GM23248 (cell line): ENCODE results near the gene COX7A2L. TPM values are rescaled to one million over a fixed set of nuclear protein-coding genes. Genes with fewer than 3 reads are reported as not detected.
"Not testable (repeated sequence)": the region's sequence is repeated elsewhere in the genome, so short reads cannot be mapped to it uniquely, and the experiment has no call there.

Experiments
- DNase-seq: peaks from one replicate; pipeline ENCODE4 v3.0.0-alpha.2; 2015
- H2AFZ ChIP-seq: fragments of 200-600 bp; sonication (generic); 2 replicates; pipeline ENCODE4 v1.6.1; 2016; ENCODE audit warnings: antibody characterized with exemption
- H3F3A ChIP-seq: fragments of 200-600 bp; sonication (generic); 2 replicates; pipeline ENCODE4 v1.6.1; 2016; ENCODE audit warnings: mild to moderate bottlenecking, antibody characterized with exemption, mixed run types; ENCODE audit not compliant: insufficient read depth
- H3K27ac ChIP-seq: fragments of 200-600 bp; sonication (generic); 2 replicates; pipeline ENCODE4 v1.5.1; 2016; ENCODE audit warnings: mild to moderate bottlenecking
- H3K27me3 ChIP-seq: fragments of 200-600 bp; sonication (generic); replicated peaks from 2 replicates; pipeline ENCODE4 v1.6.1; 2016; ENCODE audit warnings: mild to moderate bottlenecking; ENCODE audit not compliant: insufficient read depth
- H3K36me3 ChIP-seq: fragments of 200-600 bp; sonication (generic); 2 replicates; pipeline ENCODE4 v1.6.1; 2016; ENCODE audit warnings: low read depth, mild to moderate bottlenecking
- H3K4me1 ChIP-seq: fragments of 200-600 bp; sonication (generic); 2 replicates; pipeline ENCODE4 v1.6.1; 2016; ENCODE audit warnings: mild to moderate bottlenecking; ENCODE audit not compliant: insufficient read depth
- H3K4me2 ChIP-seq: fragments of 200-600 bp; sonication (generic); one replicate; pipeline ENCODE4 v1.6.1; 2016; ENCODE audit warnings: mild to moderate bottlenecking; ENCODE audit not compliant: unreplicated experiment
- H3K4me3 ChIP-seq: fragments of 200-600 bp; sonication (generic); 2 replicates; pipeline ENCODE4 v1.5.1; 2016; ENCODE audit warnings: mild to moderate bottlenecking
- H3K79me2 ChIP-seq: fragments of 200-600 bp; sonication (generic); 2 replicates; pipeline ENCODE4 v1.6.1; 2016; ENCODE audit warnings: mild to moderate bottlenecking; ENCODE audit not compliant: insufficient read depth
- H3K9ac ChIP-seq: fragments of 200-600 bp; sonication (generic); 2 replicates; pipeline ENCODE4 v1.6.1; 2016; ENCODE audit warnings: mild to moderate bottlenecking
- H3K9me2 ChIP-seq: fragments of 200-600 bp; sonication (generic); 2 replicates; pipeline ENCODE4 v1.6.1; 2016; ENCODE audit warnings: mixed run types, mild to moderate bottlenecking, moderate library complexity; ENCODE audit not compliant: insufficient read depth
- H3K9me3 ChIP-seq: fragments of 200-600 bp; sonication (generic); one replicate; pipeline ENCODE4 v1.6.1; 2017; ENCODE audit warnings: low read depth
- H4K20me1 ChIP-seq: fragments of 200-600 bp; sonication (generic); 2 replicates; pipeline ENCODE4 v1.6.0; 2016; ENCODE audit not compliant: insufficient read depth
- EZH2 ChIP-seq: fragments of 200-600 bp; sonication (generic); IDR thresholded peaks from 2 replicates; pipeline ENCODE4 v1.6.1; 2018; ENCODE audit warnings: antibody characterized with exemption, mild to moderate bottlenecking; ENCODE audit not compliant: insufficient read depth, poor library complexity, severe bottlenecking
- EZH2phosphoT487 ChIP-seq: fragments of 200-600 bp; sonication (generic); IDR thresholded peaks from 2 replicates; pipeline ENCODE4 v1.6.1; 2018; ENCODE audit warnings: antibody characterized with exemption, moderate library complexity, mild to moderate bottlenecking, low read depth; ENCODE audit not compliant: insufficient read depth
- WGBS, 2 experiments: methylation state at CpG; one replicate each; pipeline ENCODE4 v1.1.6; 2015 to 2017; ENCODE audit warnings: low lambda C conversion rate in 2 of 2, low coverage in 1 of 2; ENCODE audit errors: missing lambda C conversion rate in 2 of 2; 5-methylcytosine and 5-hydroxymethylcytosine counted together
- in situ Hi-C: fragments of 300-500 bp; cut with MboI; formaldehyde crosslinking; loops from 2 replicates; pipeline ENCODE4 v1.15.0; 2020
- polyA plus RNA-seq: library from polyadenylated mRNA; unstranded; fragments of >200 nt; fragmentation: Nextera tagmentation; extraction: Ambion mirVana; gene quantifications from 2 replicates; pipeline ENCODE4 v1.2.1, GENCODE V29; 2016
- total RNA-seq: library from RNA; depleted of rRNA; stranded (reverse); fragments of >200 nt; shearing (Covaris generic); gene quantifications from 2 replicates; pipeline ENCODE4 v1.2.3, GENCODE V29; 2014

COX7A2L gene
- total and polyA plus RNA-seq, 2 experiments from 2014 or later: 166 to 202 TPM

DNA sequence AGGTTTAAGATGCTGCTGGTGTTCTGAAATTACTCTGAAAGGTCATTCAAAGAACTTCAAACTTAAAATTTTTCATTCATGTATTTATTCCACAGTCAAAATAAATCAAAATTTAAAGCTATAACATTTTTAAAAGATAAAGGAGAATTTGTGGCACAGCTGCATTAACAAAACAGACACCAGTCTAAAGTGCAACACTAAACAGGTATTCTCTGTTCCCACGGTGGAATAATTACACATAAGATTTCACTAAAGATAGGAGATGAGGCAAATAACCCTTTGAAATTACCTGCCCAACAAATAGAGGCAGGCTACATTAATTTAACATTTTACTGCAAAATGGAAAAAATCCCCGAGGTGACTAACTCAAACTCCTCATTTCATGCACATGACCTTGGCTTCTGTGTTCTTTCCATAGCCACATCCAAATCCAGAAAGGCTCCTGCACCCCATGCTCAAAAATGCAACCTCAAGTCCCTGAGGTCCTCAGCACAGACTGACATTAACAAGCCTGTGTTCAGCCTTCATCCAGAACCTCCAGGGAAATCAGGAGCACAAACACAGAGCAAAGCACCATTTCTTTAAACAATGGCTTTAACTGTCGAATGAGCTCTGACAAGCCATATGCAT is 10.5 kb downstream of the COX7A2L start:
- Histone ChIP-seq H3K4me1 (no peaks in the 10 kb centered on the region), H3K36me3 (peaks cover 16% of the 10 kb centered on the region; the same call in 1 of the 2 replicates), H3K27ac (no peak overlapping the region), H4K20me1 (0 out of 2 replicates have a peak, but pooled peaks cover 8% of the 10 kb centered on the region), H3K27me3 (no peaks in the 10 kb centered on the region), H3K9me3 (no peaks in the 10 kb centered on the region), H3K4me2 (no peak overlapping the region), H2AFZ (no peak overlapping the region), H3K4me3 (no peak overlapping the region), H3K9me2 (no peaks in the 10 kb centered on the region), H3K79me2 (peaks cover 100% of the 10 kb centered on the region), H3F3A (no peaks in the 10 kb centered on the region), H3K9ac (no peak overlapping the region)
- DNase-seq: no peak
- in situ Hi-C loops: no loop called here
- 52 to 72% methylated on average over 3 of the region's 3 CpGs for WGBS, 2 experiments
- TF ChIP-seq EZH2 (no peak), EZH2phosphoT487 (no peak)

DNA sequence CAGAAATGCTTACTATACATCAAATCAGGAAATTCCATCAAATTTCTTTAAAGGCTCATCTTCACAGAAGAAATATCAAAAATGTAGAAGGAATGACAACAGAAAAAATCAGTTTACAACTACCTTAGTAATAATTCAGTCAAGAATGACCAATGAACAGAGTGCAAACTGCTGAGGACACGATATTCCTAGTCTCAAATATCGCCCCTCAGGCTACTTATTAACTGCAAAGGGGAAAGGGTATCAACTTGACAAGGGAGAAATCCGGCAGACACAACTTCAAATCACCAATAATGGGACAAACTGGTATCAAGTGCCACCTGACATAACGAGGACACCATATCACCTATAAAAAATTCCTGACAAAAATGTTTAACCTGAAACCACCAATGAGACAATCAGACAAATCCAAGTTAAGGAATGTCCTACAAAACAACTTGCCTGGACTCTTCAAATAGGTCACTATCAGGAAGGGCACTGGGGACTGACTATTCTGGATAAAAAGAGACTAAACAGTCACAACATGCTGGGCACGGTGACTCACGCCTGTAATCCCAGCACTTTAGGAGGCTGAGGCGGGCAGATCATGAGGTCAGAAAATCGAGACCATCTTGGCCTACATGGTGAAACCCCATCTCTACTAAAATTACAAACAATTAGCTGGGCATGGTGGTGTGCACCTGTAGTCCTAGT is 12.8 kb downstream of the COX7A2L start:
- Histone ChIP-seq H2AFZ (no peak overlapping the region), H3K9me3 (no peaks in the 10 kb centered on the region), H3F3A (0 out of 2 replicates have a peak, but pooled peaks cover 2% of the 10 kb centered on the region), H3K4me1 (no peaks in the 10 kb centered on the region), H3K9me2 (no peaks in the 10 kb centered on the region), H3K27me3 (no peaks in the 10 kb centered on the region), H4K20me1 (0 out of 2 replicates have a peak, but pooled peaks cover 6% of the 10 kb centered on the region), H3K4me3 (no peak overlapping the region), H3K4me2 (no peak overlapping the region), H3K36me3 (peaks cover 16% of the 10 kb centered on the region; the same call in 1 of the 2 replicates), H3K79me2 (peaks cover 100% of the 10 kb centered on the region), H3K27ac (no peak overlapping the region), H3K9ac (no peak overlapping the region)
- in situ Hi-C loops: no loop called here
- WGBS, 2 experiments: 97 to 98% methylated on average over 8 of the region's 8 CpGs
- TF ChIP-seq EZH2phosphoT487: no peak
- TF ChIP-seq EZH2: no peak
- DNase-seq: no peak

DNA sequence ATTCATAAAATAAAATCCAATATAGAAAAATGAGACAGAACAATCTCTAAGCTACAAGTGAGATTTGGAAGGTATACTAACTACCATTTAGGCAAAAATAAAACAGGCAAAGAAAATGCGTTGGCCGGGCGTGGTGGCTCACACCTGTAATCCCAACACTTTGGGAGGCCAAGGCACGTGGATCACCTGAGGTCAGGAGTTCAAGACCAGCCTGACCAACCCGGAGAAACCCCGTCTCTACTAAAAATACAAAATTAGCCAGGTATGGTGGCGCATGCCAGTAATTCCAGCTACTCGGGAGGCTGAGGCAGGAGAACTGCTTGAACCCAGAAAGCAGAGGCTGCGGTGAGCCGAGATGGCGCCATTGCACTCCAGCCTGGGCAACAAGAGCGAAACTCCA is 13.5 kb downstream of the COX7A2L start:
- H3K9me3 ChIP-seq, H3F3A ChIP-seq, H3K9me2 ChIP-seq, H3K4me1 ChIP-seq, H3K27ac ChIP-seq, H3K9ac ChIP-seq, H3K27me3 ChIP-seq, in situ Hi-C loops, H3K4me3 ChIP-seq, H2AFZ ChIP-seq, H3K4me2 ChIP-seq, H4K20me1 ChIP-seq, DNase-seq: not testable (repeated sequence)
- peaks cover 16% of the 10 kb centered on the region; the same call in 1 of the 2 replicates for H3K36me3 ChIP-seq
- WGBS, 2 experiments: 95 to 96% methylated on average over 12 of the region's 12 CpGs
- H3K79me2 ChIP-seq: peaks cover 99% of the 10 kb centered on the region

DNA sequence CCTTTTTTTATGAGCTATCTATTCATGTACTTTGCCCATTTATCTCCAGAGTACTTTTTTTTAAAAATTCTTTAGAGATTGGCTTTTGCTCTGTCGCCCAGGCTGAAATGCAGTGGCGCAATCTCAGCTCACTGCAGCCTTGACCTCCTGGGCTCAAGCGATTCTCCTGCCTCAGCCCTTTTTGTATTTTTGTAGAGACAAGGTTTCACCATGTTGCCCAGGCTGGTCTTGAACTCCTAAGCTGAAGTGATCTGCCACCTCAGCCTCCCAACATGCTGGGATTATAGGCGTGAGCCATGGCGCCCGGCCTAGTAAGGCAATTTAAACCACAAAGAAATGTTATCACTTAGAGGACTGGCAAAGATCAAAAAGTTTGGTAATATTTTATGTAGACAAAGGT is 14.2 kb downstream of the COX7A2L start:
- H4K20me1 ChIP-seq, H3K4me2 ChIP-seq, H3K9me3 ChIP-seq, H3K9ac ChIP-seq, DNase-seq, H3K27ac ChIP-seq, H3F3A ChIP-seq, H3K9me2 ChIP-seq, H3K27me3 ChIP-seq, H2AFZ ChIP-seq, in situ Hi-C loops, H3K4me3 ChIP-seq: not testable (repeated sequence)
- WGBS, 2 experiments: 97 to 100% methylated on average over 6 of the region's 6 CpGs
- peaks cover 16% of the 10 kb centered on the region; the same call in 1 of the 2 replicates for H3K36me3 ChIP-seq
- H3K79me2 ChIP-seq: peaks cover 94% of the 10 kb centered on the region
- H3K4me1 ChIP-seq: peaks cover 10% of the 10 kb centered on the region
